ENCODE data around the gene SETD6. TPM values are rescaled to one million over a fixed set of nuclear protein-coding genes. Genes with fewer than 3 reads are reported as not detected.

The SETD6 gene
- total RNA-seq, 4 donors from 2014 or later: 15.5 to 19.8 (median 17.5) TPM

DNA sequence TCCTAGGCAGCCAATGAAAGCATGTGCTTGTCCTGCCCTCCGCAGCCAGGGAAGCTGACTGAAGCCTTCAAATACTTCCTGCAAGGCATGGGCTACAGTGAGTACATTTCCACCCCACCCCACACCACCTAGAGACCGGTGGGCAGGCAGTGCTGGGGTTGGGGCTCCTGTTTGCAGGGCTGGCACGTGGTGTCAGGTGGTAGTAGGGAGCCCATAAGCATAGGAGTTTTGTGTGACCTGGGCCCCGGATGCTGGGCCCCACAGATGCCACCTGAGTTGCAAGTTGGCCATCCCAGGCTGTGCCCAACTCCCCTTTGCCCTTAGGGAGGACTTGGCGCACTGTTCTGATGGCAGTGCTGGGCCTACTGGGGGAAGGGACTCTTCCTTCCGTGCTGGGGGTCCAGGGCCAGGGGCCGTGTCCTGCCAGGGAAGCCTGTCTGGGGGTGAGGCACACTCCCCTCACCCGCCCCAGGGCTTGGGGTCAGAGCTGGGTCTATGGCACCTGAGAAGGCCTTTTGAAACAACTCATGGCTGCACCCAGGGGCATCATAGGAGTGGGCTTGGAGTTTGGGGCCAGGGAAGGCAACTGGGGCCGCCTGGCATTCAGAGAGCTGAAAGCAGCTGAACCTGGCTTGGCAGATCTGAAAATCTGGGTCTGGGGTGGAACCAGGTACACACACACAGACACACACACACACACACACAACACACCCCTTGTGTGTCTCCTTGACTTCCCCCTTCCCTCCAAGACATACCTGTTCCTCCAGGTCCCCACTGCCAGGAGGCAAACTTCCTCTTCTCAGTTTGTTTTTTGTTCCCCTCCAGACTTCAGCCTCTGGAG lies 5.8 kb upstream of the SETD6 start:
- Histone ChIP-seq H3K27ac (no peak overlapping the region), H3K4me3 (no peak overlapping the region), H3K36me3 (no peaks in the 10 kb centered on the region), H3K27me3 (peaks cover 18% of the 10 kb centered on the region), H3K9me3 (no peaks in the 10 kb centered on the region), H3K4me1 (peaks cover 0 to 10% (median 0%) of the 10 kb centered on the region in 3 donors)
- no peak for TF ChIP-seq POLR2AphosphoS5 (IDR thresholded peaks at IDR 0.05)
- TF ChIP-seq, protein P1, sequence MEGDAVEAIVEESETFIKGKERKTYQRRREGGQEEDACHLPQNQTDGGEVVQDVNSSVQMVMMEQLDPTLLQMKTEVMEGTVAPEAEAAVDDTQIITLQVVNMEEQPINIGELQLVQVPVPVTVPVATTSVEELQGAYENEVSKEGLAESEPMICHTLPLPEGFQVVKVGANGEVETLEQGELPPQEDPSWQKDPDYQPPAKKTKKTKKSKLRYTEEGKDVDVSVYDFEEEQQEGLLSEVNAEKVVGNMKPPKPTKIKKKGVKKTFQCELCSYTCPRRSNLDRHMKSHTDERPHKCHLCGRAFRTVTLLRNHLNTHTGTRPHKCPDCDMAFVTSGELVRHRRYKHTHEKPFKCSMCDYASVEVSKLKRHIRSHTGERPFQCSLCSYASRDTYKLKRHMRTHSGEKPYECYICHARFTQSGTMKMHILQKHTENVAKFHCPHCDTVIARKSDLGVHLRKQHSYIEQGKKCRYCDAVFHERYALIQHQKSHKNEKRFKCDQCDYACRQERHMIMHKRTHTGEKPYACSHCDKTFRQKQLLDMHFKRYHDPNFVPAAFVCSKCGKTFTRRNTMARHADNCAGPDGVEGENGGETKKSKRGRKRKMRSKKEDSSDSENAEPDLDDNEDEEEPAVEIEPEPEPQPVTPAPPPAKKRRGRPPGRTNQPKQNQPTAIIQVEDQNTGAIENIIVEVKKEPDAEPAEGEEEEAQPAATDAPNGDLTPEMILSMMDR (IDR thresholded peaks at IDR 0.05): no peak
- TF ChIP-seq POLR2A (IDR thresholded peaks at IDR 0.05): no peak
- no peak for TF ChIP-seq EP300 (IDR thresholded peaks at IDR 0.05)
- no peak for ATAC-seq
- WGBS, 2 donors (ENCODE audit: low coverage in 1 of 2): no CpG with 5 or more reads among the region's 9 CpGs

DNA sequence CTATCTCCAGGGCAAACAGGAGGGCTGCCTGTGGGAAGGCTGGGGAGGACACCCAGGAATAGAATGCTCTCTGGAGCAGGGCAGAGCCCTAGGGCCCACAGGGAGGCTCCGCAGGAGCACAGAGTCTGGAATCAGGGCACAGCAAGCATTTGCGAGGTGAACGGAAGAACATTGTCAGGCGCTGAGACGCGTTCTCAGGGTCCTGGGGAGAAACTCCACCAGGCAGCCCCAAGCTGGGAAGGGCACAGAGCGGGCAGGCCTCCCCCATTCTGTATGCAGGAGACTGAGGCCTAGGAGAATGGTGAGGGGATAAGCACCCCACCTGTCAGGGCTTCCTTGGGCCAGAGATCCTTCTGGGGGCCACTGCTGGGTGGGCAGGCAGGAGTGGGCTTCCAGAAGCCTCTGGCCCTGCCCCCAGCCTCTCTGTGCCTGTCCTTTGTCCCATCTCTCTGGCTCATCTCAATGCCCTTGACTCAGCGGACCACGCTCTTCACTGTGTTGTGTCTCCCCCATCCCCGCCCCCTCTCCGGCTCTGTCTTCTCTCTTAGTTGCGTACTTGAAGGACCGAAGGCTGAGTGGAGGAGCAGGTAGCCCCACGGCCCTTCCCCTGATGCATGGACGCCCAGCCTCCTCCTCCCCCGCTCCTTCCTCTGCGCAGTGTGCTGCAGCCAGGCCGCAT lies 5.1 kb upstream of the SETD6 start:
- 93 to 100% methylated on average over 1 to 10 of the region's 18 CpGs for WGBS, 2 donors (ENCODE audit: low coverage in 1 of 2)
- no peak for ATAC-seq
- no peaks in the 10 kb centered on the region for H3K36me3 ChIP-seq

DNA sequence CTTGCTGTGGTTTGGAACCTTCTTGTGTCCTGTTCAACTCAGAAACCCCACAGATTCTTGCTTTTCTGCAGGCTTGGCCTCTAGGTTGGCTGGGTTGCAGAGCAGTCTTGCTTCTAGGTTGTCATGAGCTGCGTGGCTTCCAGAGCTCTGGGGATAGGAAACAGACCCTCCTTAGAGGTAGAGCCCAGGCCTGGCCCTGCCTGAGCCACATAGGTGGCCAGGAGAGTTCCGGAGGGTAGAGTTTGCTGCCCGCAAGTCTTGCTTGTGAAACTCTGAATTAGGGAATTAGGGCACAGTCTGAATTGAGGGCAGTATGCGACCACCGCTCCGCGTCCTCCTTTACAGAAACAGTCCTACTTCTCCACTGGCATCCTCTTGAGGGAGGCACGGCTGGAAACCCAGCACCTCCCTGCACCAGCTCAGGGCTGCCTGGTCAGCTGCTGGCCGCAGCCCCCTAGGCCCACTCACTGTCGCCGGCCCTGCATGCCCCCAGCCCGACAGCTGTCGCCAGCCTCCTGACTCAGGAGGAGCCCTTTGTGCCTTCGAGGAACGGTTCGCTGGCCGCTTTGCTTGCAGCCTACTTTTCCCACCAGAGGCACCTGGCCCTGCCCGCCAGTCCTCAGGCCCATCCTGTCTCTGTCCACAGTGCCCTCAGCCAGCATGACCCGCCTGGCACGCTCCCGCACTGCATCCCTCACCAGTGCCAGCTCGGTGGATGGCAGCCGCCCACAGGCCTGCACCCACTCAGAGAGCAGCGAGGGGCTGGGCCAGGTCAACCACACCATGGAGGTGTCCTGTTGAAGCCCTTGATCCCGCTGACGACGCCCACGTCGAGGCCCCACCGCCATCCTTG lies 4.3 kb upstream of the SETD6 start:
- H3K36me3 ChIP-seq: no peaks in the 10 kb centered on the region
- no peak for ATAC-seq

More for the DNA sequence above, 5.1 kb upstream of the SETD6 start:
- Histone ChIP-seq H3K4me1 (peaks cover 0 to 17% (median 0%) of the 10 kb centered on the region in 3 donors), H3K27me3 (peaks cover 18% of the 10 kb centered on the region), H3K9me3 (no peaks in the 10 kb centered on the region), H3K27ac (no peak overlapping the region), H3K4me3 (no peak overlapping the region)
- TF ChIP-seq EP300 (IDR thresholded peaks at IDR 0.05) (no peak), POLR2AphosphoS5 (IDR thresholded peaks at IDR 0.05) (no peak), POLR2A (IDR thresholded peaks at IDR 0.05) (no peak)
- TF ChIP-seq, protein P1 (IDR thresholded peaks at IDR 0.05): no peak

DNA sequence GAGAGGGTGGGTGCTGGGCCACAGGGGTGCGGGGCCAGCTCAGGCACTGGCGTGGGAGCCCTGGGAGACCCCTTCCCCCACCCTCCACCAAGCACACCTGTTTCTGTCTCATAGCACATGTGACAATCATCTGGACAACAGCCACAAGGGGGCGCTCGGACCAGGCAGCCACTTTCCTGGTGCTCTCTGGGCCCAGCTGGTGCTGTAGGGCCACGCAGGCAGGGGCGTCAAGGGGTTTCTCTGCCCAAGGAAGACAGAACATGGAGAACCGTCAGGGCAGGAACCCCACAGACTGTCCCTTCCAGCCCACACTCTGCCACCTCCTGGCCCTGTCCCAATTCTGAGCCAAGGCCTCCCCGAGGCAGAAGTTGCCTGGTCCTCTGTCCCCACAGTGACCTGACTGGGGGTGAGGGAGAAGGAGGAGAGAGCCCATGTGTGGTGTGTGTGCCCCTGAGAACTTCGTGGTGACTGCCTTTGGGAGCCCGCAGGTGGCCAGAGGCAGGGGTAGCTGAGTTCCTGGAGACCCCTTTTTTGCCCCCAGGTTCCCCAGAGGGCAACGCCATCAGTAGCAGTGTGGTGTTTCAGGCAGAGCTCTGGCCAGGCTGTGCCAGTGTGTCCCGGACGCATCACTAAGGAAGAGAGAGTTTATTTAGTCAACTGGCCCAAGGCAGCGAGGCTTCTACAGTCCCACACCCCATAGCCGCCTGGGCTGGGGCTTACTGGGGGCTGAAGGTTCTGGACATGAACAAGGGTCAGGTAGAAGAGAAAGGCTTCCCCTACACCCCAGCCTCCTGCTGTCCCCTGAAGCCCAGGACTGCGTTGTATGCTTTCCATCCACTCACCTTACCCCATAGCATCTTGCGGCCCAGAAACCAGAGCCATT lies 3.1 kb upstream of the SETD6 start:
- 0 to 92% methylated on average over 1 to 4 of the region's 17 CpGs for WGBS, 2 donors (ENCODE audit: low coverage in 1 of 2)
- Histone ChIP-seq H3K27ac (no peak overlapping the region), H3K36me3 (peaks cover 0 to 7% of the 10 kb centered on the region in 2 donors), H3K9me3 (no peaks in the 10 kb centered on the region), H3K27me3 (peaks cover 8% of the 10 kb centered on the region), H3K4me1 (peaks cover 0 to 28% (median 5%) of the 10 kb centered on the region in 3 donors), H3K4me3 (no peak overlapping the region)
- no peak for TF ChIP-seq EP300 (IDR thresholded peaks at IDR 0.05)
- TF ChIP-seq, protein P1 (IDR thresholded peaks at IDR 0.05): peak in 3 of 4 experiments; percentile 58 to 78 (median 63)
- no peak for ATAC-seq

More for the DNA sequence above, 4.3 kb upstream of the SETD6 start:
- Histone ChIP-seq H3K27ac (no peak overlapping the region), H3K4me3 (no peak overlapping the region), H3K4me1 (peaks cover 0 to 18% (median 0%) of the 10 kb centered on the region in 3 donors), H3K9me3 (no peaks in the 10 kb centered on the region), H3K27me3 (peaks cover 18% of the 10 kb centered on the region)
- 87% methylated on average over 8 of the region's 30 CpGs; no CpG with 5 or more reads in 1 of the 2 donors for WGBS, 2 donors (ENCODE audit: low coverage in 1 of 2)
- no peak for TF ChIP-seq POLR2AphosphoS5 (IDR thresholded peaks at IDR 0.05)
- no peak for TF ChIP-seq EP300 (IDR thresholded peaks at IDR 0.05)
- TF ChIP-seq, protein P1 (IDR thresholded peaks at IDR 0.05): no peak
- no peak for TF ChIP-seq POLR2A (IDR thresholded peaks at IDR 0.05)
